Sigmoid colon (tissue), 7 donors: ENCODE data around the gene FHOD3. TPM values are rescaled to one million over a fixed set of nuclear protein-coding genes. Genes with fewer than 3 reads are reported as not detected.
A peak's percentile ranks its signal among the peaks of the same experiment; 100 is the strongest.

Experiments
- DNase-seq: peaks from one replicate; pipeline ENCODE4 v3.0.0-alpha.2; 2019
- H3K27ac ChIP-seq, 4 donors: fragments of 200-600 bp; sonication (generic); one replicate each; pipeline ENCODE4 v1.5.1; 2016 to 2019; ENCODE audit warnings: mild to moderate bottlenecking in 1 of 4
- H3K27me3 ChIP-seq, 3 donors: fragments of 200-600 bp; sonication (generic); one replicate each; pipeline ENCODE4 v1.5.1; 2019; ENCODE audit warnings: mild to moderate bottlenecking in 1 of 3
- H3K36me3 ChIP-seq, 4 donors: fragments of 200-600 bp; sonication (generic); one replicate each; pipeline ENCODE4 v1.5.1; 2016 to 2019
- H3K4me1 ChIP-seq, 4 donors: fragments of 200-600 bp; sonication (generic); one replicate each; pipeline ENCODE4 v1.5.1; 2017 to 2019
- H3K4me3 ChIP-seq, 4 donors: fragments of 200-600 bp; sonication (generic); one replicate each; pipeline ENCODE4 v1.5.1; 2017 to 2019; ENCODE audit warnings: mild to moderate bottlenecking in 2 of 4, moderate library complexity in 1 of 4
- H3K9me3 ChIP-seq, 4 donors: fragments of 200-600 bp in 3 of 4; sonication (generic) in 3 of 4; one replicate each; pipeline versions ENCODE4 v1.5.1 to v1.6.1; 2013 to 2019
- EP300 ChIP-seq, 4 donors: sonication (generic); formaldehyde crosslinking; IDR thresholded peaks; one replicate each; pipeline ENCODE4 v1.6.1; 2017; ENCODE audit warnings: antibody characterized with exemption in 4 of 4
- POLR2A ChIP-seq, 2 donors: fragments of 450-650 bp; IDR thresholded peaks; one replicate each; pipeline ENCODE4 v1.6.1; 2016; ENCODE audit warnings: antibody characterized with exemption in 2 of 2, mild to moderate bottlenecking in 2 of 2, moderate library complexity in 2 of 2
- POLR2AphosphoS5 ChIP-seq, 4 donors: sonication (generic); formaldehyde crosslinking; IDR thresholded peaks; one replicate each; pipeline ENCODE4 v1.6.1; 2017; ENCODE audit warnings: antibody characterized with exemption in 4 of 4
- WGBS, 2 donors: extraction: QIAGEN DNeasy Blood & Tissue Kit; methylation state at CpG; one replicate each; pipeline ENCODE4 v1.1.7; 2013; 5-methylcytosine and 5-hydroxymethylcytosine counted together
- intact Hi-C: fragments of 100-400 bp; cut with DNase I; formaldehyde crosslinking; loops from one replicate; pipeline ENCODE4 v1.15.1; 2023
- polyA plus RNA-seq, 3 donors: library from polyadenylated mRNA; stranded (reverse); fragments of 200-250 nt; gene quantifications; one replicate each; pipeline ENCODE4 v1.2.3, GENCODE V29; 2013
- total RNA-seq, 4 donors: library from RNA; depleted of rRNA; stranded (reverse); fragments of >200 nt; gene quantifications; one replicate each; pipeline ENCODE4 v1.1.0, GENCODE V29; 2016
- TF ChIP-seq, protein P1 (sequence below), 4 experiments: fragments of 450-650 bp in 3 of 4; fragments of 200-600 bp in 1 of 4; IDR thresholded peaks; one replicate each; pipeline ENCODE4 v1.5.1; 2016 to 2019; ENCODE audit warnings: antibody characterized with exemption in 4 of 4, mild to moderate bottlenecking in 3 of 4, moderate library complexity in 2 of 4
- donor health status: healthy with polysubstance abuse.
- donor health status: Bipolar disorder and iron deficiency.
- donor health status: healthy.

FHOD3 gene
- total and polyA plus RNA-seq, 7 donors: 1.2 to 24.9 (median 9.5) TPM

DNA sequence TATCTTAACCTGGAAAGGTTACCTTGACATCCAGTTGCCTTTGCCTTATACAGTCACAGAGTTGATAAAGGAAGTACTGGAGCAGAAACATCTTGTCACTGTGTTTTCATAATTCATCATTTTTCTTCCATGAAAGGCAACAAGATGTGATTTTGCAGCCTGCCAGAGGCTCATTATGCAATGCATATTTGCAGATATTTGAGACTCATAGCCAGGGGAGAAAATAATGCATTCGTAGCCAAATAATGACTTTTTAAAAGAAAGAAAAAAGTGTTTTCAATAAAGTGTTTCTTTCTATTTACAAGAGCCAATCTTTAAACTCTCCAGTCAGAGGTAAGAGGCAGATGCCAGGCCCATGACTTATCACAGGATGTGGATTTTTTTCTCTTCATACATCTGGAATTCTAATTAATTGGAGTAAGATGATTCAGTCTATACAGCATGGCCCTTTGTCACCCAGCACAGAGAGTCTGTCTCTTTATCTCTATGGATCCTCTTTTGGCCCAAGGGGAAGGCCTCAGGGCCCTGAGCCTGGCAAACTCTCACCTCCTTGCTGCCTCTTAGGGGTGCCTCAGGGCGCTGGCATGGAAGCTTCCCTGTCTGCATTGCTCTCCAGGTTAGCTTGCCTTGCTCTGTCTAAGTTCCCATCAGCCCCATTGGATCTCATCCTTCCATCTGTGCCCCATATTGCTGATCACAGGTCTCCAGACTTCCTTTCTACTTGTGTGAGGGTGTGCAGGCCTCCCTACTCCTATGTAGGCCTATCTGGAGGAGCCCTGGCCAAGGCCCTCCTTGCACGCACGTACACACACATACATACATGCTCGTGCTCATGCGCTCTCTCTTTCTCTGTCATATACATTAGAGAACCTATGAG, 283.6 kb downstream of the FHOD3 start:
- H3K9me3 ChIP-seq: no peaks in the 10 kb centered on the region
- H3K36me3 ChIP-seq: no peaks in the 10 kb centered on the region
- no peak for TF ChIP-seq EP300 (IDR thresholded peaks at IDR 0.05)
- no peak for TF ChIP-seq POLR2A (IDR thresholded peaks at IDR 0.05)
- TF ChIP-seq, protein P1, sequence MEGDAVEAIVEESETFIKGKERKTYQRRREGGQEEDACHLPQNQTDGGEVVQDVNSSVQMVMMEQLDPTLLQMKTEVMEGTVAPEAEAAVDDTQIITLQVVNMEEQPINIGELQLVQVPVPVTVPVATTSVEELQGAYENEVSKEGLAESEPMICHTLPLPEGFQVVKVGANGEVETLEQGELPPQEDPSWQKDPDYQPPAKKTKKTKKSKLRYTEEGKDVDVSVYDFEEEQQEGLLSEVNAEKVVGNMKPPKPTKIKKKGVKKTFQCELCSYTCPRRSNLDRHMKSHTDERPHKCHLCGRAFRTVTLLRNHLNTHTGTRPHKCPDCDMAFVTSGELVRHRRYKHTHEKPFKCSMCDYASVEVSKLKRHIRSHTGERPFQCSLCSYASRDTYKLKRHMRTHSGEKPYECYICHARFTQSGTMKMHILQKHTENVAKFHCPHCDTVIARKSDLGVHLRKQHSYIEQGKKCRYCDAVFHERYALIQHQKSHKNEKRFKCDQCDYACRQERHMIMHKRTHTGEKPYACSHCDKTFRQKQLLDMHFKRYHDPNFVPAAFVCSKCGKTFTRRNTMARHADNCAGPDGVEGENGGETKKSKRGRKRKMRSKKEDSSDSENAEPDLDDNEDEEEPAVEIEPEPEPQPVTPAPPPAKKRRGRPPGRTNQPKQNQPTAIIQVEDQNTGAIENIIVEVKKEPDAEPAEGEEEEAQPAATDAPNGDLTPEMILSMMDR (IDR thresholded peaks at IDR 0.05): no peak
- no peak for TF ChIP-seq POLR2AphosphoS5 (IDR thresholded peaks at IDR 0.05)
- WGBS, 2 donors: 87 to 95% methylated on average over 6 of the region's 6 CpGs
- intact Hi-C loops: no loop called here
- H3K27me3 ChIP-seq: no peaks in the 10 kb centered on the region
- no peak for DNase-seq
- no peak overlapping the region for H3K4me3 ChIP-seq
- H3K4me1 ChIP-seq: peaks cover 0 to 11% (median 10%) of the 10 kb centered on the region in 4 donors
- H3K27ac ChIP-seq: peak overlapping the region in 3 of 4 donors; percentile 13 to 59 (median 34)

DNA sequence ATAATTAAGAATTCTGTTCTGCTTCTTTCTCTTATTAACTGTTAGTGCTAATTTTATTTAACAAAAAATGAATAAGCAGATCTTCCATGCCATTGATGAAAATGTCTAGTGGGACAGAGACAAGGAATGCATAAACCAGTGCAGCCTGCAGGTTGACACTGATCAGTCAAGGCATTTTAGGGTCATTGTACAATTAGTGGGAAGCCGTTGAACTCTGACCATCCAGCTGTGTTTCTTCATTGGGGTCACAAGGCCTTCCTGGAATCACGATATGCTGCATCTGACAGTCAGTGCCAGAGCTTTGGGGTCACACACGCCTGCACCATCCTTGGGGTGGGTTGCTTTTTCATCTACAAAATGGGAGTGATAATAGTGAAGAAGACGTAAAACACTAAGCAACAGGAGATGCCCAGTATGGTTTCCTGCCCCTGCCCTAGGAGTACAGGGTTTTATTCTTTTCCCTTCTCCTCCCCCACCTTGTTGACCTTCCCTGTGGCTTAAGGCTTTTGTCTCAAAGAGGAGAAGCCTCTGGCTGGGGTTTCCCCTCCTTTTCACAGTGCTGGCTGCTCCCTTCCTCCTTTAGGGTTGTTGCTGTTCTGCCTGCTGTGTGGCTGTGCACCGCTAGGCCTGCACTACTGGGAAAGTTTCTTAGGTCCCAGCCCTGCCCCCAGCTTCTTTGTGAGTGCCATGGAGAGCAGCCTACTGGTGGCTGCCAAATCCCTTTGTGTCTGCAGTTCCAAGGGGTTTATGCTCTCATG, 285.7 kb downstream of the FHOD3 start:
- Histone ChIP-seq H3K4me3 (no peak overlapping the region), H3K27ac (no peak overlapping the region), H3K36me3 (no peaks in the 10 kb centered on the region), H3K9me3 (no peaks in the 10 kb centered on the region), H3K27me3 (no peaks in the 10 kb centered on the region), H3K4me1 (peaks cover 0 to 11% (median 10%) of the 10 kb centered on the region in 4 donors)
- TF ChIP-seq EP300 (IDR thresholded peaks at IDR 0.05): no peak
- TF ChIP-seq, protein P1 (IDR thresholded peaks at IDR 0.05): no peak
- no peak for TF ChIP-seq POLR2AphosphoS5 (IDR thresholded peaks at IDR 0.05)
- TF ChIP-seq POLR2A (IDR thresholded peaks at IDR 0.05): no peak
- DNase-seq: no peak
- 81 to 85% methylated on average over 5 of the region's 5 CpGs for WGBS, 2 donors
- intact Hi-C loops: no loop called here

DNA sequence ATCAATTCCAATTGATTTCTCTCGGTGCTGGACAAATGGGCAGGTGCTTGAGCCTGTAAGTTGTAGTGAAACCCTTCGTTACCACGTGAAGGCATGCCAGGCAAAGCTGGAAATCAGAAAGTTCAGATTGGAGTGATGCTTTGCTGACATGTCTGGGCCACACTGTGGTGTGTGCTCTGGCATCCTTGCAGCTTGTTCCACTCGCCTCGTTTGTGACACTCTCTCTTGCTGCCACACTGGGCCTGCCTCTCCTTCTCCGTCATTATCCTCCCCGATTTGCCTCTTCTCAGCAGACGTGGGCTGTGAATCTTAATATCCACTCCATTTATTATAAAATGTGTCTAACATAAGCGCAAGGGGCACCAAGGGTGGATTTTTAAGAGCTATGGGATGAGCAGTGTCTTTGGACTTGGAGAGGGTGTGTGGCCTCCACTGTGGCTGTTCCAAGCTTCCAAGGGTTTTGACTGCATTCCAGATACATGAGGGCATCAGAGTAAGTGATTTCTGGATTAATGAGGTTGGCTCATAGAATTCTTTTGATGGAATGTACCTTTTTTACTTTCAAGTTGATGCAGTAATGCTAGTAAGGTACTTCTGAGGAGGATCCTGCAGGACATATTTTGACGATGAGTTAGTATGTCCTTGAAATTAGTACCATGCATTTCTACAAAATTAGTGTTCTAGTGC, 292.5 kb downstream of the FHOD3 start:
- Histone ChIP-seq H3K27me3 (no peaks in the 10 kb centered on the region), H3K27ac (no peak overlapping the region), H3K36me3 (no peaks in the 10 kb centered on the region), H3K4me1 (no peaks in the 10 kb centered on the region), H3K9me3 (no peaks in the 10 kb centered on the region), H3K4me3 (no peak overlapping the region)
- intact Hi-C loops: no loop called here
- no peak for DNase-seq
- 88 to 95% methylated on average over 10 of the region's 10 CpGs for WGBS, 2 donors
- TF ChIP-seq POLR2AphosphoS5 (IDR thresholded peaks at IDR 0.05) (no peak), EP300 (IDR thresholded peaks at IDR 0.05) (no peak), POLR2A (IDR thresholded peaks at IDR 0.05) (no peak)
- TF ChIP-seq, protein P1 (IDR thresholded peaks at IDR 0.05): no peak

DNA sequence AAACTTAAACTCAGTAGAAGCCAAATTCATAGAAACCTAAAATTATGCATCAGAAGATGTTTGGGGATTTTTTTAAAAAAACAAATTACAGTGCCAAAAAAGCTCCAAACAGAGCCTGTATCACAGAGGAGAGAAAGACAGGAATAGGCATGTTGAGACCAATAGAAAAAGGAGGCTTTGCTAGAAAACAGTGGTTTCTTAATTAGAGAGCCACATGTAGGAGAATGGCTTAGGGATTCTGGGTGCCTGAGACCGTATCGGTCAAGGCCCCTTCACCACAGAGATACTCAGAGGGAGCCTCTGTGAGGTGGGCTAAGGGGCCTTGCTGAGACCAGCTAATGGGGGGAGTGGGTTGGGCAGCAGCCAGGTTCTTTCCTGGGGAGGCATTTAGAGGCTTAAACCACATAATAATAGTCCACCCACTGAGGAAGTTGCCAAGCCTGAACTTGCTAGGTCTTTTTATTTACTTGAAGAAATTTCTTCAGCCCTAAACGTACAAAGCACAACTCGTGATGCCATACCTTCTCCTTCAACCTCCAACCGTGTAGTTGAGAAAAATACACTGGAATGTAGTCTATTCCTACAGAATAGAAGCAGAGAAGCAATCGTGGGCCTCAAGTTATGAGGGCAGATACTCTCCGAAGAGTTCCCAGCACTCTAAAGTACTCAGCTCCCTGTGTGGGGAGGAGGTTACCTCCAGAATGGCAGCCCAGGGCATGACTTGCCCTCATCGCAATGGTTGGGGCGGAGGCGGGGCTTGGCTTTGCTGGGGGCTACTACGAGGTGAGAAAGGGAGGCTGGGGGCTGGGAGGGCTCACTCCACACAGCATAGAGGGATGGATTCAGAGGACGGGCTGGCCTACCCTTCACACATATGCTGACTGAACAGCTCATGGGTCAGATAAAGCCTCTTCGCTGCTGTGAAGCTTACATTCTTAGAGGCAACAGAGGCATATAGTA, 293.4 kb downstream of the FHOD3 start:
- Histone ChIP-seq H3K27me3 (no peaks in the 10 kb centered on the region), H3K27ac (no peak overlapping the region), H3K4me3 (no peak overlapping the region), H3K4me1 (no peaks in the 10 kb centered on the region), H3K36me3 (no peaks in the 10 kb centered on the region), H3K9me3 (no peaks in the 10 kb centered on the region)
- no peak for DNase-seq
- WGBS, 2 donors: 88 to 94% methylated on average over 13 of the region's 13 CpGs
- intact Hi-C loops: no loop called here
- TF ChIP-seq POLR2AphosphoS5 (IDR thresholded peaks at IDR 0.05) (no peak), POLR2A (IDR thresholded peaks at IDR 0.05) (no peak), EP300 (IDR thresholded peaks at IDR 0.05) (no peak)
- TF ChIP-seq, protein P1 (IDR thresholded peaks at IDR 0.05): no peak
